ENCODE measurements around the gene LATS1. TPM values are rescaled to one million over a fixed set of nuclear protein-coding genes. Genes with fewer than 3 reads are reported as not detected.
A peak's percentile ranks its signal among the peaks of the same experiment; 100 is the strongest.

Gene LATS1
- total RNA-seq, 1 donor from 2014 or later = 11.4 TPM

GRCh38 chr6:149727793-149728498 lies 10.0 kb upstream of the LATS1 start:
- DNase-seq (ENCODE audit: low read depth) = no peak
- H3K4me3 ChIP-seq (ENCODE audit: low read depth, low read length) = no peak overlapping the region
- no peak for TF ChIP-seq CTCF (conservative IDR thresholded peaks at IDR 0.05; ENCODE audit: low read depth, low read length)

GRCh38 chr6:149725785-149726184 lies 7.9 kb upstream of the LATS1 start:
- TF ChIP-seq CTCF (conservative IDR thresholded peaks at IDR 0.05; ENCODE audit: low read depth, low read length) = no peak
- no peak overlapping the region for H3K4me3 ChIP-seq (ENCODE audit: low read depth, low read length)
- no peak for DNase-seq (ENCODE audit: low read depth)

GRCh38 chr6:149723771-149724417 lies 6.0 kb upstream of the LATS1 start:
- peak; percentile 92 for TF ChIP-seq CTCF (conservative IDR thresholded peaks at IDR 0.05; ENCODE audit: low read depth, low read length)
- DNase-seq (ENCODE audit: low read depth) = peak; percentile 66
- H3K4me3 ChIP-seq (ENCODE audit: low read depth, low read length) = no peak overlapping the region

- TF ChIP-seq CTCF (conservative IDR thresholded peaks at IDR 0.05; ENCODE audit: low read depth, low read length) = no peak
- no peak for DNase-seq (ENCODE audit: low read depth)
- H3K4me3 ChIP-seq (ENCODE audit: low read depth, low read length) = no peak overlapping the region
Measured at GRCh38 chr6:149723262-149723661, 5.4 kb upstream of the LATS1 start.

- no peak overlapping the region for H3K4me3 ChIP-seq (ENCODE audit: low read depth, low read length)
- TF ChIP-seq CTCF (conservative IDR thresholded peaks at IDR 0.05; ENCODE audit: low read depth, low read length) = no peak
- DNase-seq (ENCODE audit: low read depth) = no peak
Measured at GRCh38 chr6:149719531-149719930, 1.6 kb upstream of the LATS1 start.

GRCh38 chr6:149717255-149717587 lies 680 bp downstream of the LATS1 start:
- no peak for TF ChIP-seq CTCF (conservative IDR thresholded peaks at IDR 0.05; ENCODE audit: low read depth, low read length)
- H3K4me3 ChIP-seq (ENCODE audit: low read depth, low read length) = peak overlapping the region; percentile 90
- no peak for DNase-seq (ENCODE audit: low read depth)

All from epithelial cell of proximal tubule (primary cell).